ENCODE measurements around the gene IL17REL. TPM values are rescaled to one million over a fixed set of nuclear protein-coding genes. Genes with fewer than 3 reads are reported as not detected.

Gene IL17REL
- total RNA-seq, 1 experiment from 2014 or later: 0.24 TPM

DNA sequence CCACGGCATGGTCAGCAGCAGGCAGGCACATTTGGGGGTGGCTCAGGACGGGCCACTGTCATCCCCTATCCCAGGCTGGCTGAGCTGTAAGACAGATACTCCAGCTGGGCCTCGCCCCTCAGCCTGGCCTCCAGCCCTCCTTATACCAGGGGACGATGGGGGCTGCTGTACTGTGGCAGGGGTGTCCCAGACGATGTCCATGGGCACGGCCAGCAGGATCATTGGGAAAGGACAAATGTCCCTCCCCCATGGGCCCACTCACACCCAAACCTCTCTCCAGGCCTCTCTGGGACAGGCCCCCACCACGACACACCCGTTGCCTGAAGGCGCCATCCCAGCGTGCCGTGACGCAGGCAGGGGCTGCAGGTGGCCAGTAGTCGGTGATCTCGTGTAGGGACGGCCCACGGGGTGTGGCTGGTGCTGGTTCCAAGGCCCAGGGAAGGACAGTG lies 1.5 kb upstream of the IL17REL start (continued):
- TF ChIP-seq, protein P1, sequence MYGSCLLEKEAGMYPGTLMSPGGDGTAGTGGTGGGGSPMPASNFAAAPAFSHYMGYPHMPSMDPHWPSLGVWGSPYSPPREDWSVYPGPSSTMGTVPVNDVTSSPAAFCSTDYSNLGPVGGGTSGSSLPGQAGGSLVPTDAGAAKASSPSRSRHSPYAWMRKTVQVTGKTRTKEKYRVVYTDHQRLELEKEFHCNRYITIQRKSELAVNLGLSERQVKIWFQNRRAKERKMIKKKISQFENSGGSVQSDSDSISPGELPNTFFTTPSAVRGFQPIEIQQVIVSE (CRISPR knock-in tag; IDR thresholded peaks at IDR 0.05; ENCODE audit: borderline replicate concordance): no peak
- TF ChIP-seq, protein P2, sequence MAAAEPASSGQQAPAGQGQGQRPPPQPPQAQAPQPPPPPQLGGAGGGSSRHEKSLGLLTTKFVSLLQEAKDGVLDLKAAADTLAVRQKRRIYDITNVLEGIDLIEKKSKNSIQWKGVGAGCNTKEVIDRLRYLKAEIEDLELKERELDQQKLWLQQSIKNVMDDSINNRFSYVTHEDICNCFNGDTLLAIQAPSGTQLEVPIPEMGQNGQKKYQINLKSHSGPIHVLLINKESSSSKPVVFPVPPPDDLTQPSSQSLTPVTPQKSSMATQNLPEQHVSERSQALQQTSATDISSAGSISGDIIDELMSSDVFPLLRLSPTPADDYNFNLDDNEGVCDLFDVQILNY (CRISPR knock-in tag; IDR thresholded peaks at IDR 0.05): no peak
- TF ChIP-seq SMAD4 (CRISPR knock-in tag; IDR thresholded peaks at IDR 0.05) (no peak), ETV6 (CRISPR knock-in tag; IDR thresholded peaks at IDR 0.05) (no peak), GRHL2 (CRISPR knock-in tag; IDR thresholded peaks at IDR 0.05; ENCODE audit: insufficient replicate concordance, severe bottlenecking) (no peak), NR3C1 (CRISPR knock-in tag; conservative IDR thresholded peaks at IDR 0.05; ENCODE audit: low read depth) (no peak), IRF2 (CRISPR knock-in tag; IDR thresholded peaks at IDR 0.05; ENCODE audit: borderline replicate concordance, low read depth) (no peak), EMX1 (CRISPR knock-in tag; IDR thresholded peaks at IDR 0.05) (no peak)

DNA sequence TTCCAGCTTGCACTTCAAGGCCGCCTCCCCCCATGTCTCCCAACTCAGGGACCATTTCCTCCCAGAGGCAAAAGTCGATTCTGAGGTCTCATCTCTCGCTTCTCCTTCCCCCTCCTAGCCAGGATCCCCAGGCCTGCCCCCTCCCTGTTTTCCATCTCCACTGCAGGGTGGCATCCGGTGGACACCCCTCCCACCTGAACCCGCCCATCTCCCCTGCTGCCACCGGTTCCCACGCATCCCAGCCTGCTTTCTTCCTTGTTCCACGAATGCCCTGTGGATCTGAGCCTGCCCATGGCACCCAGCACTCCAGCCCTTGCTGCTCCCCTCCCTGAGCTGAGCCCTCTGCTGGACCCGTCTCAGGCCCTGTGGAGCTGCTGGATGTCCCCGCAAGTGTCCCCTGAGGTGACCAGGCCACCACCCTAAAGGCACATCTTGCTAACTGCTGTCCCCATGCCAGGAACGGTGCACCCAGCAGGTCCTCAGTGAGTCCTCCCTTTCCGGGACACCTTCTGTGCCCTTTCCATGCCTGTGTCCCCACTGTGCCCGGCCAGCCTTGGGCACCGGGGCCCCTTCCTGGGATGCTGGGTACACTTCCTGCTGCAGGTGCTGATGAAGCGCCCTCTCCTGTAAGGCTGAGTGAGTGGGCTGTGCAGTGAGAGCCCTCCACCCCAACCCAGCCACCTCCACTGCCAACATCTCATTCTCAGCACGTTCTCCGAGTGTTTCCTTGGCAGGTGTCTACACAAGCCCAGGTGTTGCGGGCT lies 936 bp downstream of the IL17REL start:
- H3K27ac Mint-ChIP-seq: no peak overlapping the region
- H3K36me3 Mint-ChIP-seq: no peaks in the 10 kb centered on the region
- H3K9me3 Mint-ChIP-seq: no peaks in the 10 kb centered on the region
- peak overlapping the region; percentile 65 for H3K4me3 Mint-ChIP-seq
- ChIA-PET CTCF (interaction anchor here (0.8 to 4.1 kb wide), 5 partner anchors 16 to 48 kb away, joined by 3 to 25 read pairs (median 6); no protein-coding TSS in a partner anchor), POLR2A (no interaction called here)
- ATAC-seq (no peak), DNase-seq (ENCODE audit: low spot score) (no peak)
- TF ChIP-seq, protein P3, sequence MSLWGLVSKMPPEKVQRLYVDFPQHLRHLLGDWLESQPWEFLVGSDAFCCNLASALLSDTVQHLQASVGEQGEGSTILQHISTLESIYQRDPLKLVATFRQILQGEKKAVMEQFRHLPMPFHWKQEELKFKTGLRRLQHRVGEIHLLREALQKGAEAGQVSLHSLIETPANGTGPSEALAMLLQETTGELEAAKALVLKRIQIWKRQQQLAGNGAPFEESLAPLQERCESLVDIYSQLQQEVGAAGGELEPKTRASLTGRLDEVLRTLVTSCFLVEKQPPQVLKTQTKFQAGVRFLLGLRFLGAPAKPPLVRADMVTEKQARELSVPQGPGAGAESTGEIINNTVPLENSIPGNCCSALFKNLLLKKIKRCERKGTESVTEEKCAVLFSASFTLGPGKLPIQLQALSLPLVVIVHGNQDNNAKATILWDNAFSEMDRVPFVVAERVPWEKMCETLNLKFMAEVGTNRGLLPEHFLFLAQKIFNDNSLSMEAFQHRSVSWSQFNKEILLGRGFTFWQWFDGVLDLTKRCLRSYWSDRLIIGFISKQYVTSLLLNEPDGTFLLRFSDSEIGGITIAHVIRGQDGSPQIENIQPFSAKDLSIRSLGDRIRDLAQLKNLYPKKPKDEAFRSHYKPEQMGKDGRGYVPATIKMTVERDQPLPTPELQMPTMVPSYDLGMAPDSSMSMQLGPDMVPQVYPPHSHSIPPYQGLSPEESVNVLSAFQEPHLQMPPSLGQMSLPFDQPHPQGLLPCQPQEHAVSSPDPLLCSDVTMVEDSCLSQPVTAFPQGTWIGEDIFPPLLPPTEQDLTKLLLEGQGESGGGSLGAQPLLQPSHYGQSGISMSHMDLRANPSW (CRISPR knock-in tag; conservative IDR thresholded peaks at IDR 0.05; ENCODE audit: low read depth): no peak
- no peak for TF ChIP-seq IRF2 (CRISPR knock-in tag; IDR thresholded peaks at IDR 0.05; ENCODE audit: borderline replicate concordance, low read depth)
- no peak for TF ChIP-seq TCF7 (CRISPR knock-in tag; IDR thresholded peaks at IDR 0.05; ENCODE audit: low read depth)
- TF ChIP-seq FOXJ3 (CRISPR knock-in tag; IDR thresholded peaks at IDR 0.05; ENCODE audit: borderline replicate concordance): no peak
- TF ChIP-seq, protein P4, sequence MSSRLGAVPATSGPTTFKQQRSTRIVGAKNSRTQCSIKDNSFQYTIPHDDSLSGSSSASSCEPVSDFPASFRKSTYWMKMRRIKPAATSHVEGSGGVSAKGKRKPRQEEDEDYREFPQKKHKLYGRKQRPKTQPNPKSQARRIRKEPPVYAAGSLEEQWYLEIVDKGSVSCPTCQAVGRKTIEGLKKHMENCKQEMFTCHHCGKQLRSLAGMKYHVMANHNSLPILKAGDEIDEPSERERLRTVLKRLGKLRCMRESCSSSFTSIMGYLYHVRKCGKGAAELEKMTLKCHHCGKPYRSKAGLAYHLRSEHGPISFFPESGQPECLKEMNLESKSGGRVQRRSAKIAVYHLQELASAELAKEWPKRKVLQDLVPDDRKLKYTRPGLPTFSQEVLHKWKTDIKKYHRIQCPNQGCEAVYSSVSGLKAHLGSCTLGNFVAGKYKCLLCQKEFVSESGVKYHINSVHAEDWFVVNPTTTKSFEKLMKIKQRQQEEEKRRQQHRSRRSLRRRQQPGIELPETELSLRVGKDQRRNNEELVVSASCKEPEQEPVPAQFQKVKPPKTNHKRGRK (CRISPR knock-in tag; IDR thresholded peaks at IDR 0.05; ENCODE audit: borderline replicate concordance): no peak
- no peak for TF ChIP-seq RELA (CRISPR knock-in tag; IDR thresholded peaks at IDR 0.05; ENCODE audit: borderline replicate concordance)
- TF ChIP-seq SP1 (CRISPR knock-in tag; conservative IDR thresholded peaks at IDR 0.05): no peak
- TF ChIP-seq ZNF219 (CRISPR knock-in tag; IDR thresholded peaks at IDR 0.05; ENCODE audit: borderline replicate concordance): no peak
- no peak for TF ChIP-seq SOX15 (CRISPR knock-in tag; IDR thresholded peaks at IDR 0.05)
- TF ChIP-seq ZNF232 (CRISPR knock-in tag; IDR thresholded peaks at IDR 0.05): no peak
- peaks cover 16% of the 10 kb centered on the region for H3K4me1 Mint-ChIP-seq
- peaks cover 51% of the 10 kb centered on the region for H3K27me3 Mint-ChIP-seq (ENCODE audit: low read depth)

All from WTC11 (cell line).